Activated gamma-delta T cell (primary cell): ENCODE data around the gene SLC25A13.
"Not testable (repeated sequence)": the region's sequence is repeated elsewhere in the genome, so short reads cannot be mapped to it uniquely, and the experiment has no call there.

Source experiments
- DNase-seq: peaks from one replicate; lab custom pipeline; 2025; lab: John Stamatoyannopoulos, UW

SLC25A13 gene

GRCh38 chr7:96299496-96299895 is 22.4 kb downstream of the SLC25A13 start:
- DNase-seq, result no peak

GRCh38 chr7:96297876-96298275 is 24.0 kb downstream of the SLC25A13 start:
- no peak for DNase-seq

- not testable (repeated sequence) for DNase-seq
Measured at GRCh38 chr7:96297446-96297845, 24.5 kb downstream of the SLC25A13 start.

GRCh38 chr7:96293911-96294310 is 28.0 kb downstream of the SLC25A13 start:
- not testable (repeated sequence) for DNase-seq

- DNase-seq, result no peak
Measured at GRCh38 chr7:96287559-96287958, 34.3 kb downstream of the SLC25A13 start.

GRCh38 chr7:96287132-96287531 is 34.8 kb downstream of the SLC25A13 start:
- DNase-seq, result no peak

- no peak for DNase-seq
Measured at GRCh38 chr7:96285579-96285978, 36.3 kb downstream of the SLC25A13 start.

- DNase-seq, result no peak
Measured at GRCh38 chr7:96284835-96285234, 37.1 kb downstream of the SLC25A13 start.

- no peak for DNase-seq
Measured at GRCh38 chr7:96284240-96284639, 37.7 kb downstream of the SLC25A13 start.

GRCh38 chr7:96282835-96283234 is 39.1 kb downstream of the SLC25A13 start:
- no peak for DNase-seq

GRCh38 chr7:96277921-96278320 is 44.0 kb downstream of the SLC25A13 start:
- DNase-seq, result no peak

GRCh38 chr7:96276019-96276418 is 45.9 kb downstream of the SLC25A13 start:
- no peak for DNase-seq

GRCh38 chr7:96273716-96274115 is 48.2 kb downstream of the SLC25A13 start:
- no peak for DNase-seq

- no peak for DNase-seq
Measured at GRCh38 chr7:96269246-96269994, 52.5 kb downstream of the SLC25A13 start.

GRCh38 chr7:96266580-96266979 is 55.3 kb downstream of the SLC25A13 start:
- DNase-seq, result no peak

- no peak for DNase-seq
Measured at GRCh38 chr7:96266015-96266414, 55.9 kb downstream of the SLC25A13 start.

- DNase-seq, result no peak
Measured at GRCh38 chr7:96253964-96254363, 67.9 kb downstream of the SLC25A13 start.

- no peak for DNase-seq
Measured at GRCh38 chr7:96253441-96253840, 68.5 kb downstream of the SLC25A13 start.

GRCh38 chr7:96250776-96251361 is 71.0 kb downstream of the SLC25A13 start:
- no peak for DNase-seq

GRCh38 chr7:96248405-96248804 is 73.5 kb downstream of the SLC25A13 start:
- DNase-seq, result no peak

- no peak for DNase-seq
Measured at GRCh38 chr7:96246919-96247318, 75.0 kb downstream of the SLC25A13 start.

GRCh38 chr7:96244992-96245292 is 77.0 kb downstream of the SLC25A13 start:
- no peak for DNase-seq

GRCh38 chr7:96244244-96244991 is 77.5 kb downstream of the SLC25A13 start:
- no peak for DNase-seq
